B cell (primary cell): ENCODE results near the gene ACOX3. TPM values are rescaled to one million over a fixed set of nuclear protein-coding genes. Genes with fewer than 3 reads are reported as not detected.

Source experiments
- ATAC-seq: fragments of 200-7000 bp; cut with Tn5 transposase; one replicate; pipeline ENCODE4 v1.10.0; 2021; ENCODE audit warnings: low read depth, mild to moderate bottlenecking, moderate number of reproducible peaks, moderate library complexity
- CTCF ChIA-PET: fragments of 350-600 bp; sonication (Branson Sonifier 250); formaldehyde crosslinking; loops from one replicate; lab custom pipeline; 2021; ENCODE audit warnings: antibody characterized with exemption, inconsistent platforms; lab: Charles Lee
- POLR2A ChIA-PET: fragments of 350-600 bp; sonication (Branson Sonifier 250); formaldehyde crosslinking; loops from one replicate; lab custom pipeline; 2021; ENCODE audit warnings: antibody characterized with exemption; lab: Charles Lee
- DNase-seq: peaks from one replicate; pipeline ENCODE4 v3.0.0; 2013
- H2AFZ ChIP-seq: 2 replicates; pipeline ENCODE4 v1.6.1; 2012; ENCODE audit warnings: mild to moderate bottlenecking, low read depth, low read length; ENCODE audit not compliant: insufficient read depth, poor library complexity, severe bottlenecking
- H3K27ac ChIP-seq, 2 donors: 1 replicate in 1 of 2; 2 replicates in 1 of 2; pipeline ENCODE4 v1.5.1; 2012 to 2013; ENCODE audit warnings: low read length in 2 of 2, mild to moderate bottlenecking in 2 of 2, moderate library complexity in 1 of 2
- H3K27me3 ChIP-seq, 4 experiments: fragments of 200-600 bp in 1 of 4; sonication (generic) in 1 of 4; replicated peaks in 1 of 4; 1 replicate in 2 of 4; 2 replicates in 2 of 4; pipeline versions ENCODE4 v1.6.1 to v1.7.0; 2013 to 2016; ENCODE audit warnings: low read length in 3 of 4, mild to moderate bottlenecking in 2 of 4, mixed read lengths in 1 of 4, moderate library complexity in 1 of 4; ENCODE audit not compliant: insufficient read depth in 4 of 4, control insufficient read depth in 3 of 4; ENCODE audit errors: control extremely low read depth in 1 of 4
- H3K36me3 ChIP-seq, 2 experiments: replicated peaks in 1 of 2; 1 replicate in 1 of 2; 2 replicates in 1 of 2; pipeline versions ENCODE4 v1.6.1 to v1.7.1; 2013; ENCODE audit warnings: low read length in 1 of 2; ENCODE audit not compliant: insufficient read depth in 2 of 2, control insufficient read depth in 1 of 2; ENCODE audit errors: control extremely low read depth in 1 of 2, extremely low read depth in 1 of 2
- H3K4me1 ChIP-seq, 2 donors: fragments of 200-600 bp in 1 of 2; sonication (generic) in 1 of 2; 1 replicate in 1 of 2; 2 replicates in 1 of 2; pipeline versions ENCODE4 v1.5.1 to v1.6.1; 2013 to 2017; ENCODE audit warnings: low read length in 2 of 2; ENCODE audit not compliant: control insufficient read depth in 2 of 2, insufficient read depth in 2 of 2
- H3K4me2 ChIP-seq: replicated peaks from 2 replicates; pipeline ENCODE3; 2012; ENCODE audit warnings: mild to moderate bottlenecking, low read depth, low read length; ENCODE audit not compliant: poor library complexity, severe bottlenecking
- H3K4me3 ChIP-seq, 5 experiments: fragments of 200-600 bp in 1 of 5; sonication (generic) in 1 of 5; 1 replicate in 3 of 5; 2 replicates in 2 of 5; pipeline versions ENCODE4 v1.5.1 to v1.7.0; 2011 to 2016; ENCODE audit warnings: low read length in 4 of 5, mild to moderate bottlenecking in 4 of 5, low read depth in 2 of 5, control low read depth in 1 of 5, moderate library complexity in 1 of 5; ENCODE audit not compliant: insufficient read depth in 1 of 5; ENCODE audit errors: control extremely low read depth in 1 of 5, extremely low read depth in 1 of 5
- H3K79me2 ChIP-seq: fragments of 200-600 bp; sonication (generic); one replicate; pipeline ENCODE4 v1.6.0; 2016; ENCODE audit warnings: low read length; ENCODE audit not compliant: control insufficient read depth, insufficient read depth
- H3K9ac ChIP-seq: fragments of 200-600 bp; sonication (generic); 2 replicates; pipeline ENCODE4 v1.6.1; 2017; ENCODE audit warnings: mild to moderate bottlenecking, low read length, moderate library complexity
- H3K9me3 ChIP-seq, 3 donors: one replicate each; pipeline versions ENCODE4 v1.6.1 to v1.7.1; 2013; ENCODE audit warnings: low read length in 2 of 3; ENCODE audit not compliant: control insufficient read depth in 2 of 3, insufficient read depth in 1 of 3; ENCODE audit errors: control extremely low read depth in 1 of 3
- H4K20me1 ChIP-seq: 2 replicates; pipeline ENCODE4 v1.6.0; 2012; ENCODE audit warnings: mild to moderate bottlenecking, low read length; ENCODE audit not compliant: insufficient read depth, control insufficient read depth, poor library complexity, severe bottlenecking
- H3K27ac Mint-ChIP-seq: one replicate; pipeline ENCODE4 v1.8.0; 2021; ENCODE audit warnings: mixed read lengths
- H3K27me3 Mint-ChIP-seq: one replicate; pipeline ENCODE4 v1.8.0; 2021; ENCODE audit warnings: mixed read lengths
- H3K4me1 Mint-ChIP-seq: one replicate; pipeline ENCODE4 v1.8.0; 2021; ENCODE audit warnings: mixed read lengths
- H3K4me3 Mint-ChIP-seq: one replicate; pipeline ENCODE4 v1.8.0; 2021; ENCODE audit warnings: mixed read lengths
- H3K9me3 Mint-ChIP-seq: one replicate; pipeline ENCODE4 v1.8.0; 2022; ENCODE audit warnings: mixed read lengths; ENCODE audit not compliant: insufficient read depth
- EZH2 ChIP-seq: IDR thresholded peaks from 2 replicates; pipeline ENCODE4 v1.6.1; 2012; ENCODE audit warnings: borderline replicate concordance, low read depth, mild to moderate bottlenecking, moderate library complexity, low read length; ENCODE audit not compliant: insufficient read depth, poor library complexity, severe bottlenecking
- WGBS: methylation state at CpG from one replicate; pipeline ENCODE4 v1.1.5; 2013; ENCODE audit warnings: missing lambda C conversion rate; ENCODE audit not compliant: insufficient coverage; 5-methylcytosine and 5-hydroxymethylcytosine counted together
- intact Hi-C: fragments of 100-400 bp; cut with micrococcal nuclease; formaldehyde crosslinking; loops from one replicate; pipeline ENCODE4 v1.10.0; 2022
- polyA plus RNA-seq: library from polyadenylated mRNA; depleted of rRNA; stranded (reverse); fragments of >200 nt; gene quantifications from 2 replicates; pipeline ENCODE4 v1.2.3, GENCODE V29; 2012
- total RNA-seq, 2 donors: library from RNA; stranded (reverse); fragments of 120-200 nt in 1 of 2; gene quantifications; 1 replicate in 1 of 2; 2 replicates in 1 of 2; pipeline versions ENCODE4 v1.2.3 to v1.2.4, GENCODE V29; 2013 to 2022
- TF ChIP-seq, protein P1 (sequence below): fragments of 200-600 bp; IDR thresholded peaks from one replicate; pipeline ENCODE4 v1.8.0; 2022; ENCODE audit warnings: antibody characterized with exemption, mild to moderate bottlenecking

Gene ACOX3
- total and polyA plus RNA-seq, 2 donors (not counting 1 experiment from before 2014, with no cell fraction given) = 4.6 to 23.1 TPM

DNA sequence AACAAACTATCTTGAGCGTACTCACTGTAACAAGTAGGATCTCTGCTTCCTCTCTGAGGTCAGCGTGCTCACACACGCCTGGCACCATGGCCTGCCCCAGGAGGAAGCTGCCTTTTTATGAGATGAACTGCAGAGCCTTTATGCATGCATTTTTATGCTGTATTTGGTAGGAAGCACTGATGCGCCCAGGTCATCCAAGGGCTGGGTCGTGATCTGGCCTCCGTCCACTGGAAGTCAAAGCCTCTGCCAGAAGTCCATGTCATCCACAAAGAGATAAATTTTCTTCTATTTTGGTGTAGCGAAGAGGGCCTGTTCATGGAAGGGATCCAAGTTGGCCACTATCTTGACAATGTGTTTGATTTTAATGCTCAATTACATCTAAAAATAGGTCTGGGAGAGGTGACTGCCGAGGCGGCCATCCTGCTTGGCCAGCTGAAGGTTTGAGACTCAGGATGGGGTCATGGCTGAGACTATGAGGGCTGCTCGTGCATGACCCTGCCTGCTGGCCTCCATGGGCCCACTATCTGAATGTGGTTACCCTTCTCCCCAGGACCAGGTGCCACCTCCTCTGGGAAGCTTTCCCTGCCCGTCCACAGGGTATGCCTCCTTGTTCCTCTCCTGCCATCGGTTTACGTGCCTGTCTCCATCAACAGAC is 120.7 kb downstream of the ACOX3 start:
- no peak overlapping the region for H3K27ac Mint-ChIP-seq
- Histone ChIP-seq H3K9ac (no peak overlapping the region), H2AFZ (no peak overlapping the region), H3K4me3 (no peak overlapping the region), H3K27ac (no peak overlapping the region), H3K4me2 (no peak overlapping the region), H4K20me1 (no peaks in the 10 kb centered on the region), H3K27me3 (peaks cover 0 to 4% (median 0%) of the 10 kb centered on the region in 4 experiments), H3K79me2 (no peaks in the 10 kb centered on the region), H3K36me3 (no peaks in the 10 kb centered on the region), H3K9me3 (no peaks in the 10 kb centered on the region), H3K4me1 (no peaks in the 10 kb centered on the region)
- TF ChIP-seq, protein P1, sequence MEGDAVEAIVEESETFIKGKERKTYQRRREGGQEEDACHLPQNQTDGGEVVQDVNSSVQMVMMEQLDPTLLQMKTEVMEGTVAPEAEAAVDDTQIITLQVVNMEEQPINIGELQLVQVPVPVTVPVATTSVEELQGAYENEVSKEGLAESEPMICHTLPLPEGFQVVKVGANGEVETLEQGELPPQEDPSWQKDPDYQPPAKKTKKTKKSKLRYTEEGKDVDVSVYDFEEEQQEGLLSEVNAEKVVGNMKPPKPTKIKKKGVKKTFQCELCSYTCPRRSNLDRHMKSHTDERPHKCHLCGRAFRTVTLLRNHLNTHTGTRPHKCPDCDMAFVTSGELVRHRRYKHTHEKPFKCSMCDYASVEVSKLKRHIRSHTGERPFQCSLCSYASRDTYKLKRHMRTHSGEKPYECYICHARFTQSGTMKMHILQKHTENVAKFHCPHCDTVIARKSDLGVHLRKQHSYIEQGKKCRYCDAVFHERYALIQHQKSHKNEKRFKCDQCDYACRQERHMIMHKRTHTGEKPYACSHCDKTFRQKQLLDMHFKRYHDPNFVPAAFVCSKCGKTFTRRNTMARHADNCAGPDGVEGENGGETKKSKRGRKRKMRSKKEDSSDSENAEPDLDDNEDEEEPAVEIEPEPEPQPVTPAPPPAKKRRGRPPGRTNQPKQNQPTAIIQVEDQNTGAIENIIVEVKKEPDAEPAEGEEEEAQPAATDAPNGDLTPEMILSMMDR = no peak
- TF ChIP-seq EZH2 = no peak
- H3K4me3 Mint-ChIP-seq = no peak overlapping the region
- no peaks in the 10 kb centered on the region for H3K9me3 Mint-ChIP-seq
- DNase-seq (no peak), ATAC-seq (no peak)
- H3K4me1 Mint-ChIP-seq = no peaks in the 10 kb centered on the region
- intact Hi-C loops = no loop called here
- CTCF ChIA-PET = no interaction called here
- peaks cover 5% of the 10 kb centered on the region for H3K27me3 Mint-ChIP-seq
- POLR2A ChIA-PET = no interaction called here
- WGBS = 62% methylated on average over 7 of the region's 13 CpGs

DNA sequence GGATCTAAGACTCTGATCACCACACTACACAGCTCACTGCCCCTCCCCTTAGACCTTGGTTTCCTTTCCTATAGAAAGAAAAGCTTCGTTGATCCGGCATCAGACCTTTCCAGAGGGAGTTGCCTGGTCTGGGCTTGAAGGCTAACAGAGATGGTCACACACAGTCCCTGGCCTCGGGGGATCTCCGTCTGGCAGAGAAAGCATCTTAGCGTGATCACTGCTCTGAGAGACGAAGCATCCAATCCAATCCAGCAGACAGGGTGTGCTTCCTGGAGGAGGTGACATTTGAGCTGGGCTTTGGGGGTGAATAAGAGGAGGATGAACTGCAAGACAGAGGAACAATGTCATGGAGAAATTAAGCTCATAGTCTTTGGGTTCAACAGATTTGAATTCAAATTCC is 121.5 kb downstream of the ACOX3 start:
- TF ChIP-seq EZH2 = no peak
- TF ChIP-seq, protein P1 = no peak
- Histone ChIP-seq H3K27ac (no peak overlapping the region), H3K79me2 (no peaks in the 10 kb centered on the region), H4K20me1 (no peaks in the 10 kb centered on the region), H3K36me3 (no peaks in the 10 kb centered on the region), H3K9me3 (no peaks in the 10 kb centered on the region), H3K4me3 (no peak overlapping the region), H3K4me2 (no peak overlapping the region), H3K4me1 (no peaks in the 10 kb centered on the region), H3K9ac (no peak overlapping the region), H3K27me3 (peaks cover 0 to 4% (median 0%) of the 10 kb centered on the region in 4 experiments), H2AFZ (no peak overlapping the region)
- Mint-ChIP-seq H3K27me3 (peaks cover 3% of the 10 kb centered on the region), H3K4me3 (no peak overlapping the region), H3K4me1 (no peaks in the 10 kb centered on the region), H3K27ac (no peak overlapping the region), H3K9me3 (no peaks in the 10 kb centered on the region)
- intact Hi-C loops = no loop called here
- POLR2A ChIA-PET = no interaction called here
- WGBS = 96% methylated on average over 3 of the region's 6 CpGs
- CTCF ChIA-PET = no interaction called here
- DNase-seq = no peak
- no peak for ATAC-seq
